B cell (primary cell): Measurements from ENCODE around the gene NCEH1. TPM values are rescaled to one million over a fixed set of nuclear protein-coding genes. Genes with fewer than 3 reads are reported as not detected.

Source experiments
- ATAC-seq: fragments of 200-7000 bp; cut with Tn5 transposase; one replicate; pipeline ENCODE4 v1.10.0; 2021; ENCODE audit warnings: low read depth, mild to moderate bottlenecking, moderate number of reproducible peaks, moderate library complexity
- CTCF ChIA-PET: fragments of 350-600 bp; sonication (Branson Sonifier 250); formaldehyde crosslinking; loops from one replicate; lab custom pipeline; 2021; ENCODE audit warnings: antibody characterized with exemption, inconsistent platforms; lab: Charles Lee
- POLR2A ChIA-PET: fragments of 350-600 bp; sonication (Branson Sonifier 250); formaldehyde crosslinking; loops from one replicate; lab custom pipeline; 2021; ENCODE audit warnings: antibody characterized with exemption; lab: Charles Lee
- DNase-seq: peaks from one replicate; pipeline ENCODE4 v3.0.0; 2013
- H2AFZ ChIP-seq: 2 replicates; pipeline ENCODE4 v1.6.1; 2012; ENCODE audit warnings: mild to moderate bottlenecking, low read depth, low read length; ENCODE audit not compliant: insufficient read depth, poor library complexity, severe bottlenecking
- H3K27ac ChIP-seq, 2 donors: 1 replicate in 1 of 2; 2 replicates in 1 of 2; pipeline ENCODE4 v1.5.1; 2012 to 2013; ENCODE audit warnings: low read length in 2 of 2, mild to moderate bottlenecking in 2 of 2, moderate library complexity in 1 of 2
- H3K27me3 ChIP-seq, 4 experiments: fragments of 200-600 bp in 1 of 4; sonication (generic) in 1 of 4; replicated peaks in 1 of 4; 1 replicate in 2 of 4; 2 replicates in 2 of 4; pipeline versions ENCODE4 v1.6.1 to v1.7.0; 2013 to 2016; ENCODE audit warnings: low read length in 3 of 4, mild to moderate bottlenecking in 2 of 4, mixed read lengths in 1 of 4, moderate library complexity in 1 of 4; ENCODE audit not compliant: insufficient read depth in 4 of 4, control insufficient read depth in 3 of 4; ENCODE audit errors: control extremely low read depth in 1 of 4
- H3K36me3 ChIP-seq, 2 experiments: replicated peaks in 1 of 2; 1 replicate in 1 of 2; 2 replicates in 1 of 2; pipeline versions ENCODE4 v1.6.1 to v1.7.1; 2013; ENCODE audit warnings: low read length in 1 of 2; ENCODE audit not compliant: insufficient read depth in 2 of 2, control insufficient read depth in 1 of 2; ENCODE audit errors: control extremely low read depth in 1 of 2, extremely low read depth in 1 of 2
- H3K4me1 ChIP-seq, 2 donors: fragments of 200-600 bp in 1 of 2; sonication (generic) in 1 of 2; 1 replicate in 1 of 2; 2 replicates in 1 of 2; pipeline versions ENCODE4 v1.5.1 to v1.6.1; 2013 to 2017; ENCODE audit warnings: low read length in 2 of 2; ENCODE audit not compliant: control insufficient read depth in 2 of 2, insufficient read depth in 2 of 2
- H3K4me2 ChIP-seq: replicated peaks from 2 replicates; pipeline ENCODE3; 2012; ENCODE audit warnings: mild to moderate bottlenecking, low read depth, low read length; ENCODE audit not compliant: poor library complexity, severe bottlenecking
- H3K4me3 ChIP-seq, 5 experiments: fragments of 200-600 bp in 1 of 5; sonication (generic) in 1 of 5; 1 replicate in 3 of 5; 2 replicates in 2 of 5; pipeline versions ENCODE4 v1.5.1 to v1.7.0; 2011 to 2016; ENCODE audit warnings: low read length in 4 of 5, mild to moderate bottlenecking in 4 of 5, low read depth in 2 of 5, control low read depth in 1 of 5, moderate library complexity in 1 of 5; ENCODE audit not compliant: insufficient read depth in 1 of 5; ENCODE audit errors: control extremely low read depth in 1 of 5, extremely low read depth in 1 of 5
- H3K79me2 ChIP-seq: fragments of 200-600 bp; sonication (generic); one replicate; pipeline ENCODE4 v1.6.0; 2016; ENCODE audit warnings: low read length; ENCODE audit not compliant: control insufficient read depth, insufficient read depth
- H3K9ac ChIP-seq: fragments of 200-600 bp; sonication (generic); 2 replicates; pipeline ENCODE4 v1.6.1; 2017; ENCODE audit warnings: mild to moderate bottlenecking, low read length, moderate library complexity
- H3K9me3 ChIP-seq, 3 donors: one replicate each; pipeline versions ENCODE4 v1.6.1 to v1.7.1; 2013; ENCODE audit warnings: low read length in 2 of 3; ENCODE audit not compliant: control insufficient read depth in 2 of 3, insufficient read depth in 1 of 3; ENCODE audit errors: control extremely low read depth in 1 of 3
- H4K20me1 ChIP-seq: 2 replicates; pipeline ENCODE4 v1.6.0; 2012; ENCODE audit warnings: mild to moderate bottlenecking, low read length; ENCODE audit not compliant: insufficient read depth, control insufficient read depth, poor library complexity, severe bottlenecking
- H3K27ac Mint-ChIP-seq: one replicate; pipeline ENCODE4 v1.8.0; 2021; ENCODE audit warnings: mixed read lengths
- H3K27me3 Mint-ChIP-seq: one replicate; pipeline ENCODE4 v1.8.0; 2021; ENCODE audit warnings: mixed read lengths
- H3K4me1 Mint-ChIP-seq: one replicate; pipeline ENCODE4 v1.8.0; 2021; ENCODE audit warnings: mixed read lengths
- H3K4me3 Mint-ChIP-seq: one replicate; pipeline ENCODE4 v1.8.0; 2021; ENCODE audit warnings: mixed read lengths
- H3K9me3 Mint-ChIP-seq: one replicate; pipeline ENCODE4 v1.8.0; 2022; ENCODE audit warnings: mixed read lengths; ENCODE audit not compliant: insufficient read depth
- CTCF ChIP-seq: fragments of 200-600 bp; IDR thresholded peaks from one replicate; pipeline ENCODE4 v1.8.0; 2022; ENCODE audit warnings: antibody characterized with exemption, mild to moderate bottlenecking
- EZH2 ChIP-seq: IDR thresholded peaks from 2 replicates; pipeline ENCODE4 v1.6.1; 2012; ENCODE audit warnings: borderline replicate concordance, low read depth, mild to moderate bottlenecking, moderate library complexity, low read length; ENCODE audit not compliant: insufficient read depth, poor library complexity, severe bottlenecking
- WGBS: methylation state at CpG from one replicate; pipeline ENCODE4 v1.1.5; 2013; ENCODE audit warnings: missing lambda C conversion rate; ENCODE audit not compliant: insufficient coverage; 5-methylcytosine and 5-hydroxymethylcytosine counted together
- intact Hi-C: fragments of 100-400 bp; cut with micrococcal nuclease; formaldehyde crosslinking; loops from one replicate; pipeline ENCODE4 v1.10.0; 2022
- polyA plus RNA-seq: library from polyadenylated mRNA; depleted of rRNA; stranded (reverse); fragments of >200 nt; gene quantifications from 2 replicates; pipeline ENCODE4 v1.2.3, GENCODE V29; 2012
- total RNA-seq, 2 donors: library from RNA; stranded (reverse); fragments of 120-200 nt in 1 of 2; gene quantifications; 1 replicate in 1 of 2; 2 replicates in 1 of 2; pipeline versions ENCODE4 v1.2.3 to v1.2.4, GENCODE V29; 2013 to 2022

Gene NCEH1
- total and polyA plus RNA-seq, 2 donors (not counting 1 experiment from before 2014, with no cell fraction given): 3.4 to 8.6 TPM

GRCh38 chr3:172678068-172678467 is 32.8 kb downstream of the NCEH1 start:
- H3K27ac ChIP-seq: no peak overlapping the region
- no peak for TF ChIP-seq CTCF
- intact Hi-C loops: no loop called here
- Mint-ChIP-seq H3K27ac (no peak overlapping the region), H3K27me3 (no peaks in the 10 kb centered on the region), H3K9me3 (no peaks in the 10 kb centered on the region), H3K4me1 (no peaks in the 10 kb centered on the region), H3K4me3 (no peak overlapping the region)
- ChIA-PET CTCF (interaction anchor here (1.3 to 2.0 kb wide), 3 partner anchors 10 to 82 kb away, joined by 4 to 7 read pairs (median 7); no protein-coding TSS in a partner anchor), POLR2A (no interaction called here)
- H3K27me3 ChIP-seq: no peaks in the 10 kb centered on the region
- H3K9ac ChIP-seq: no peak overlapping the region
- peaks cover 2% of the 10 kb centered on the region for H4K20me1 ChIP-seq
- no peaks in the 10 kb centered on the region for H3K4me1 ChIP-seq
- no peak overlapping the region for H2AFZ ChIP-seq
- no CpG with 5 or more reads among the region's 1 CpG for WGBS
- no peak for DNase-seq
- peaks cover 0 to 7% of the 10 kb centered on the region in 2 experiments for H3K36me3 ChIP-seq
- no peak for ATAC-seq
- peaks cover 9% of the 10 kb centered on the region for H3K79me2 ChIP-seq
- no peak overlapping the region for H3K4me2 ChIP-seq
- no peaks in the 10 kb centered on the region for H3K9me3 ChIP-seq
- no peak overlapping the region for H3K4me3 ChIP-seq

- 98% methylated on average over 20 of the region's 21 CpGs for WGBS
- H3K9me3 Mint-ChIP-seq: no peaks in the 10 kb centered on the region
- ChIA-PET CTCF (interaction anchor here (0.8 to 2.0 kb wide), 8 partner anchors 9 to 73 kb away, joined by 3 to 7 read pairs (median 3); partner anchors contain the start of gene NCEH1), POLR2A (no interaction called here)
- Histone ChIP-seq H3K27me3 (no peaks in the 10 kb centered on the region), H3K27ac (no peak overlapping the region), H3K4me2 (no peak overlapping the region), H3K9ac (no peak overlapping the region), H2AFZ (no peak overlapping the region), H3K36me3 (peaks cover 0 to 7% of the 10 kb centered on the region in 2 experiments), H3K4me3 (no peak overlapping the region), H3K9me3 (no peaks in the 10 kb centered on the region), H3K4me1 (no peaks in the 10 kb centered on the region), H3K79me2 (peaks cover 5% of the 10 kb centered on the region), H4K20me1 (peaks cover 7% of the 10 kb centered on the region)
- H3K4me3 Mint-ChIP-seq: no peak overlapping the region
- no peak for DNase-seq
- H3K4me1 Mint-ChIP-seq: no peaks in the 10 kb centered on the region
- H3K27ac Mint-ChIP-seq: no peak overlapping the region
- intact Hi-C loops: no loop called here
- H3K27me3 Mint-ChIP-seq: no peaks in the 10 kb centered on the region
- TF ChIP-seq CTCF: no peak
- no peak for TF ChIP-seq EZH2
- ATAC-seq: no peak
These were observed 34.5 kb downstream of the NCEH1 start for GRCh38 chr3:172676196-172676922.
